IMR-90 (cell line): ENCODE data around the gene GFM1. TPM values are rescaled to one million over a fixed set of nuclear protein-coding genes. Genes with fewer than 3 reads are reported as not detected.

Experiments
- ATAC-seq: fragments of 200-7000 bp; cut with Tn5 transposase; 2 replicates; pipeline ENCODE4 v1.9.1; 2020; ENCODE audit warnings: low read depth, mild to moderate bottlenecking, moderate library complexity
- BruUV-seq: library from RNA; stranded (reverse); fragments of 400-500 nt; replicated peaks from 2 replicates; lab custom pipeline; 2021; lab: Mats Ljungman, UMichigan
- CTCF ChIA-PET: fragments of 300-600 bp; formaldehyde crosslinking; extraction: SDS; loops from one replicate; lab custom pipeline; 2021; ENCODE audit warnings: antibody characterized with exemption; lab: Yijun Ruan, JAX
- POLR2A ChIA-PET: fragments of 300-600 bp; sonication (Branson Sonifier 250); formaldehyde crosslinking; loops from one replicate; lab custom pipeline; 2022; ENCODE audit warnings: antibody characterized with exemption; ENCODE audit not compliant: unreplicated experiment; lab: Charles Lee
- DNase-seq: peaks from one replicate; pipeline ENCODE4 v3.0.0; 2013
- H2AFZ ChIP-seq: replicated peaks from 2 replicates; pipeline ENCODE3; 2013; ENCODE audit warnings: low read length, mild to moderate bottlenecking; ENCODE audit not compliant: poor library complexity
- H2AK5ac ChIP-seq: 2 replicates; pipeline ENCODE4 v1.6.1; 2013; ENCODE audit warnings: low read depth, low read length, inconsistent platforms
- H2AK9ac ChIP-seq: replicated peaks from 2 replicates; pipeline ENCODE3; 2013; ENCODE audit warnings: mild to moderate bottlenecking, low read depth, low read length, moderate library complexity; ENCODE audit not compliant: poor library complexity
- H2BK120ac ChIP-seq: 2 replicates; pipeline ENCODE4 v1.6.1; 2013; ENCODE audit warnings: low read depth, low read length, inconsistent platforms
- H2BK15ac ChIP-seq: 3 replicates; pipeline ENCODE4 v1.6.1; 2013; ENCODE audit warnings: low read depth, low read length, inconsistent platforms
- H2BK20ac ChIP-seq: 2 replicates; pipeline ENCODE4 v1.6.1; 2013; ENCODE audit warnings: low read depth, mild to moderate bottlenecking, inconsistent platforms, low read length, moderate library complexity
- H2BK5ac ChIP-seq: 2 replicates; pipeline ENCODE4 v1.6.1; 2013; ENCODE audit warnings: mild to moderate bottlenecking, low read depth, low read length, inconsistent platforms; ENCODE audit not compliant: poor library complexity, severe bottlenecking
- H3K14ac ChIP-seq: replicated peaks from 2 replicates; pipeline ENCODE4 v1.6.1; 2013; ENCODE audit warnings: low read depth, low read length, inconsistent platforms
- H3K18ac ChIP-seq: 2 replicates; pipeline ENCODE4 v1.6.1; 2013; ENCODE audit warnings: low read depth, low read length, control low read depth
- H3K23ac ChIP-seq: 2 replicates; pipeline ENCODE4 v1.6.1; 2013; ENCODE audit warnings: low read depth, low read length, inconsistent platforms
- H3K27ac ChIP-seq: 2 replicates; pipeline ENCODE4 v1.5.1; 2013; ENCODE audit warnings: mild to moderate bottlenecking, control low read depth, low read length; ENCODE audit not compliant: insufficient read depth
- H3K27me3 ChIP-seq: 2 replicates; pipeline ENCODE4 v1.6.1; 2013; ENCODE audit warnings: low read length; ENCODE audit not compliant: control insufficient read depth, insufficient read depth
- H3K36me3 ChIP-seq: 2 replicates; pipeline ENCODE4 v1.6.1; 2013; ENCODE audit warnings: low read length, mixed read lengths; ENCODE audit not compliant: control insufficient read depth, insufficient read depth
- H3K4ac ChIP-seq: 2 replicates; pipeline ENCODE4 v1.6.1; 2013; ENCODE audit warnings: low read depth, low read length, inconsistent platforms
- H3K4me1 ChIP-seq: 2 replicates; pipeline ENCODE4 v1.6.1; 2013; ENCODE audit warnings: low read length, mixed read lengths; ENCODE audit not compliant: control insufficient read depth, insufficient read depth
- H3K4me2 ChIP-seq: 2 replicates; pipeline ENCODE4 v1.6.1; 2013; ENCODE audit warnings: low read depth, mild to moderate bottlenecking, control low read depth, low read length, moderate library complexity
- H3K4me3 ChIP-seq: 2 replicates; pipeline ENCODE4 v1.5.1; 2013; ENCODE audit warnings: low read depth, mild to moderate bottlenecking, control low read depth, low read length, moderate library complexity; ENCODE audit not compliant: insufficient read depth
- H3K56ac ChIP-seq: 2 replicates; pipeline ENCODE4 v1.6.1; 2013; ENCODE audit warnings: low read length, inconsistent platforms; ENCODE audit not compliant: insufficient read depth; ENCODE audit errors: extremely low read depth
- H3K79me1 ChIP-seq, 2 experiments: 2 replicates each; pipeline ENCODE4 v1.6.1; 2013; ENCODE audit warnings: low read length in 2 of 2, inconsistent platforms in 1 of 2, low read depth in 1 of 2
- H3K9ac ChIP-seq: 2 replicates; pipeline ENCODE4 v1.6.1; 2013; ENCODE audit warnings: low read depth, low read length, control low read depth
- H3K9me1 ChIP-seq: 2 replicates; pipeline ENCODE4 v1.6.1; 2013; ENCODE audit warnings: low read length, inconsistent platforms; ENCODE audit not compliant: insufficient read depth
- H3K9me3 ChIP-seq: 2 replicates; pipeline ENCODE4 v1.6.1; 2013; ENCODE audit warnings: low read length; ENCODE audit not compliant: control insufficient read depth, insufficient read depth
- H4K20me1 ChIP-seq: 2 replicates; pipeline ENCODE4 v1.6.1; 2013; ENCODE audit warnings: low read length, inconsistent platforms; ENCODE audit not compliant: insufficient read depth
- H4K5ac ChIP-seq: 2 replicates; pipeline ENCODE4 v1.6.1; 2013; ENCODE audit warnings: mild to moderate bottlenecking, low read depth, low read length, control low read depth
- H4K8ac ChIP-seq, 2 experiments: 2 replicates each; pipeline ENCODE4 v1.6.1; 2013; ENCODE audit warnings: low read depth in 2 of 2, low read length in 2 of 2, control low read depth in 1 of 2, inconsistent platforms in 1 of 2
- H4K91ac ChIP-seq: 2 replicates; pipeline ENCODE4 v1.6.1; 2013; ENCODE audit warnings: low read depth, low read length, inconsistent platforms; ENCODE audit not compliant: insufficient read depth
- BHLHE40 ChIP-seq: fragments of 150-350 bp; IDR thresholded peaks from 2 replicates; pipeline ENCODE4 v1.6.1; 2016; ENCODE audit warnings: mild to moderate bottlenecking, low read depth, low read length
- CEBPB ChIP-seq: IDR thresholded peaks from 2 replicates; pipeline ENCODE4 v1.6.1; 2012; ENCODE audit warnings: low read depth, low read length, improper control_type of control experiment
- POLR2A ChIP-seq: IDR thresholded peaks from 2 replicates; pipeline ENCODE4 v1.6.1; 2012; ENCODE audit warnings: mild to moderate bottlenecking, low read depth, low read length
- RFX5 ChIP-seq: IDR thresholded peaks from 2 replicates; pipeline ENCODE4 v1.8.0; 2012; ENCODE audit warnings: low read depth, mild to moderate bottlenecking, low read length, moderate library complexity
- WGBS, 2 experiments: methylation state at CpG; one replicate each; pipeline versions ENCODE4 v1.1.5 to v1.1.7; 2013; ENCODE audit warnings: missing lambda C conversion rate in 2 of 2; ENCODE audit not compliant: insufficient read length in 1 of 2; ENCODE audit errors: extremely low coverage in 2 of 2; 5-methylcytosine and 5-hydroxymethylcytosine counted together
- dilution Hi-C: fragments of 300-500 bp; cut with HindIII; formaldehyde crosslinking; loops from one replicate; pipeline ENCODE4 v1.14.3; 2018; ENCODE audit warnings: low sequenced_read_pairs; ENCODE audit not compliant: unreplicated experiment
- in situ Hi-C: fragments of 300-500 bp; cut with MboI; formaldehyde crosslinking; loops from 3 replicates; pipeline ENCODE4 v1.14.3; 2019; ENCODE audit warnings: low sequenced_read_pairs, inconsistent platforms, mixed read lengths
- intact Hi-C: fragments of 100-400 bp; cut with micrococcal nuclease; formaldehyde crosslinking; loops from 2 replicates; pipeline ENCODE4 v1.10.0; 2022
- polyA plus RNA-seq, 3 experiments: library from polyadenylated mRNA; depleted of rRNA; stranded (reverse); fragments of >200 nt; gene quantifications; 2 replicates each; pipeline ENCODE4 v1.2.3, GENCODE V29; 2012; ENCODE audit warnings: low replicate concordance in 1 of 3
- total RNA-seq: library from RNA; depleted of rRNA; stranded (reverse); fragments of >200 nt; gene quantifications from 2 replicates; pipeline ENCODE4 v1.2.3, GENCODE V29; 2012
- TF ChIP-seq, protein P1 (sequence below): fragments of 150-350 bp; IDR thresholded peaks from 2 replicates; pipeline ENCODE4 v1.6.1; 2016; ENCODE audit warnings: low read depth, mild to moderate bottlenecking, low read length, moderate library complexity, borderline replicate concordance

GFM1 gene
- total and polyA plus RNA-seq, 2 of the 4 experiments (the other 2 are of a cell fraction), result 12.4 to 36.0 TPM

DNA sequence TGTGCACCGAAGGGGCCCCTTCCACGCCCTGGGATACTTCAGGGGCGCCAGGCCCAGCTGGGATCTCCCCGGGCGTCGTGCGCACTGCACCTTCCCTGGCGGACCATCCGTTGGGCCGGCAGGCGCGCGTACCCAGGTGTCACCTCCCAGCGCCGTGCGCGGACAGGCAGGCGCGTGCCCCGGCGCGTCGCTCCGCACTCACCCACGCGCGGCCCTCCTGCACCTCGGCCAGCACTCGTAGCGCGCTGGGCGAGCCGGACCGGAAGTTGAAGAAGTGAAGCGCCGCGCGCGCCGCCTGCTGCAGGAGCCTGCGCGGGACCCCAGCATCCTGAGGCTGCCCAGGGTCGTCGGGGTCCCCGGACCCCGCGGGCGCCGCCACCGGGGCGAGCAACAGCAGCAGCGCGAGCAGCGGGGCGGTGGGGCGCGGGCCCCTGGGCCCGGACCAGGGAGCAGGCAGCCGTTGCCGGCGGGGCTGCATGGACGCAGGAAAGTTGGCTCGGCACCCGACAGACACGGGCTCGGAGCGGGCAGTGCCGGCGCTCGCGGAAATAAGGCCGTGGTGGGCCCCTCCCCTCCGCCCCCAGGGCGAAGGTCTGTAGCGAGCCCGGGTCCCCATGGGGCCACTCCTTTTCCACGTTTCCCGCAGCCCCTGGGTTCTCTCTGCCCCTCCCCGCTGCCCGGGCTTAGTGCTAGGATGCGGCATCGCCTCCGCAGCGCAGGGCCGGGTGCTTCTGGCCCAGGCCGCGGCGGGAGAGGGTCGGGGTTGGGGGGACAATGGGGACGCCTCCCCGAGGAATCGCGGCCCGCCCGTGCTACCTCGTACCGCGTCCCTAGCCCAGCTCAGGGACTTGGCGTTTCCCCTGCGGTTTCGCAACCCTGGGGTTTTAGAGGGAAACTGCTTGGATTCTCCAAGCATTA is 87.9 kb downstream of the GFM1 start, which contains the start of gene RARRES1:
TSS of gene RARRES1 (minus strand) at position 520 of the 918 bp plus-strand sequence. CDS start at position 478, 42 bp downstream.
- Histone ChIP-seq H2BK20ac (peak within 1 kb of the TSS; percentile 13; the same call in 1 of the 2 replicates), H3K4me1 (peaks cover 18% of the 10 kb centered on the region), H2BK5ac (peak within 1 kb of the TSS; percentile 41), H3K9me1 (no peaks in the 10 kb centered on the region; the same call in 1 of the 2 replicates), H2AK5ac (peak within 1 kb of the TSS; percentile 43), H4K5ac (peak within 1 kb of the TSS; percentile 87), H2BK120ac (peak within 1 kb of the TSS; percentile 75), H4K91ac (peak within 1 kb of the TSS; percentile 48), H3K4me3 (peak within 1 kb of the TSS; percentile 44), H3K9ac (peak within 1 kb of the TSS; percentile 58), H3K27ac (peak within 1 kb of the TSS; percentile 48), H3K4ac (peak within 1 kb of the TSS; percentile 41), H4K8ac (peak within 1 kb of the TSS; percentile 73 to 80), H3K14ac (peak within 1 kb of the TSS; percentile 33; the same call in 1 of the 2 replicates), H2BK15ac (peak within 1 kb of the TSS; percentile 14; the same call in 1 of the 3 replicates), H4K20me1 (no peaks in the 10 kb centered on the region), H3K18ac (peak within 1 kb of the TSS; percentile 73), H3K4me2 (peak within 1 kb of the TSS; percentile 91), H3K27me3 (no peaks in the 10 kb centered on the region), H2AK9ac (peak within 1 kb of the TSS; percentile 70), H3K56ac (peak within 1 kb of the TSS; percentile 4; the same call in 1 of the 2 replicates), H3K36me3 (peaks cover 3% of the 10 kb centered on the region; the same call in 1 of the 2 replicates), H3K79me1 (peaks cover 5% of the 10 kb centered on the region in 2 experiments; a peak in 2 of 4 replicates), H2AFZ (peak within 1 kb of the TSS; percentile 85), H3K9me3 (peaks cover 9% of the 10 kb centered on the region), H3K23ac (peak within 1 kb of the TSS; percentile 48; the same call in 1 of the 2 replicates)
- intact Hi-C loops, result no loop called here
- in situ Hi-C loops, result no loop called here
- dilution Hi-C loops, result no loop called here
- DNase-seq (peak; percentile 62), ATAC-seq (peak; percentile 85)
- 4% methylated on average over 41 of the region's 101 CpGs; no CpG with 5 or more reads in 1 of the 2 experiments for WGBS, 2 experiments
- peak; percentile 94 for TF ChIP-seq CEBPB
- 0 out of 2 replicates have a peak, but pooled peaks have one; percentile 24 for TF ChIP-seq BHLHE40
- no peak for TF ChIP-seq POLR2A
- no peak for TF ChIP-seq RFX5
- TF ChIP-seq, protein P1, sequence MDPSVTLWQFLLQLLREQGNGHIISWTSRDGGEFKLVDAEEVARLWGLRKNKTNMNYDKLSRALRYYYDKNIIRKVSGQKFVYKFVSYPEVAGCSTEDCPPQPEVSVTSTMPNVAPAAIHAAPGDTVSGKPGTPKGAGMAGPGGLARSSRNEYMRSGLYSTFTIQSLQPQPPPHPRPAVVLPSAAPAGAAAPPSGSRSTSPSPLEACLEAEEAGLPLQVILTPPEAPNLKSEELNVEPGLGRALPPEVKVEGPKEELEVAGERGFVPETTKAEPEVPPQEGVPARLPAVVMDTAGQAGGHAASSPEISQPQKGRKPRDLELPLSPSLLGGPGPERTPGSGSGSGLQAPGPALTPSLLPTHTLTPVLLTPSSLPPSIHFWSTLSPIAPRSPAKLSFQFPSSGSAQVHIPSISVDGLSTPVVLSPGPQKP, result no peak
- CTCF ChIA-PET, result no interaction called here
- POLR2A ChIA-PET, result no interaction called here
- BruUV-seq, result no TSS peak
